ENCODE data around the gene LCE5A. TPM values are rescaled to one million over a fixed set of nuclear protein-coding genes. Genes with fewer than 3 reads are reported as not detected.

LCE5A gene
- total and polyA plus RNA-seq, 9 of the 15 experiments (the other 6 are each of a cell fraction or from before 2014, with no cell fraction given), result not detected

- WGBS (ENCODE audit: insufficient coverage, low coverage, missing lambda C conversion rate), result 0% methylated on average over 1 of the region's 1 CpG
- peak; percentile 42; the same call in 1 of the 2 replicates for TF ChIP-seq ZNF354B (CRISPR knock-in tag; IDR thresholded peaks at IDR 0.05)
- no peak for TF ChIP-seq CREB1 (IDR thresholded peaks at IDR 0.05)
- TF ChIP-seq CREB1 (CRISPR knock-in tag; IDR thresholded peaks at IDR 0.05), result no peak
- peak; percentile 97 for TF ChIP-seq ZNF507 (tag; conservative IDR thresholded peaks at IDR 0.05)
- TF ChIP-seq CHD1 (IDR thresholded peaks at IDR 0.05; ENCODE audit: low read length), result no peak
- no peak for TF ChIP-seq PRMT5 (CRISPR knock-in tag; IDR thresholded peaks at IDR 0.05)
- no peak for TF ChIP-seq HCFC1 (IDR thresholded peaks at IDR 0.05; ENCODE audit: low read depth, low read length)
- no peak overlapping the region for H2AFZ ChIP-seq (ENCODE audit: low read depth, low read length)
- no peaks in the 10 kb centered on the region for H4K20me1 ChIP-seq (replicated peaks; ENCODE audit: control insufficient read depth, insufficient read depth, low read length)
- ATAC-seq (no peak), DNase-seq (ENCODE audit: extremely low read depth in 1 of 4, low spot score in 3 of 4) (no peak), FAIRE-seq (no peak)
- no peaks in the 10 kb centered on the region for H3K9me1 ChIP-seq (ENCODE audit: control insufficient read depth, insufficient read depth, low read length)
- no peaks in the 10 kb centered on the region for H3K27me3 ChIP-seq (ENCODE audit: control insufficient read depth in 2 of 2, insufficient read depth in 2 of 2, low read length in 2 of 2)
- H3K9ac ChIP-seq (ENCODE audit: insufficient read depth in 1 of 2, low read depth in 2 of 2, low read length in 2 of 2), result no peak overlapping the region
- H3K27ac ChIP-seq (ENCODE audit: extremely low read depth, low read depth, low read length), result no peak overlapping the region
- H3K9me3 ChIP-seq (replicated peaks; ENCODE audit: control insufficient read depth, insufficient read depth, low read depth, low read length), result no peaks in the 10 kb centered on the region
- POLR2A ChIA-PET, result no interaction called here
- no TSS peak for BruUV-seq (replicated peaks)
- intact Hi-C loops (cut with micrococcal nuclease) (no loop called here), in situ Hi-C loops (cut with MboI) (no loop called here)
- no peaks in the 10 kb centered on the region for H3K36me3 ChIP-seq (ENCODE audit: control insufficient read depth, insufficient read depth, low read length)
- no peaks in the 10 kb centered on the region for H3K4me1 ChIP-seq (replicated peaks in 1 of 2; ENCODE audit: control insufficient read depth in 2 of 2, insufficient read depth in 2 of 2, low read length in 2 of 2)
- no peak overlapping the region for H3K4me3 ChIP-seq
- H3K4me2 ChIP-seq (ENCODE audit: insufficient read depth, low read length), result no peak overlapping the region
- CTCF ChIA-PET (ENCODE audit: low intra/inter-chr PET ratio), result no interaction called here
- H3K79me2 ChIP-seq (ENCODE audit: control insufficient read depth, insufficient read depth, low read length), result no peaks in the 10 kb centered on the region
Measured at GRCh38 chr1:152466217-152466616, 44.4 kb upstream of the LCE5A start.

DNA sequence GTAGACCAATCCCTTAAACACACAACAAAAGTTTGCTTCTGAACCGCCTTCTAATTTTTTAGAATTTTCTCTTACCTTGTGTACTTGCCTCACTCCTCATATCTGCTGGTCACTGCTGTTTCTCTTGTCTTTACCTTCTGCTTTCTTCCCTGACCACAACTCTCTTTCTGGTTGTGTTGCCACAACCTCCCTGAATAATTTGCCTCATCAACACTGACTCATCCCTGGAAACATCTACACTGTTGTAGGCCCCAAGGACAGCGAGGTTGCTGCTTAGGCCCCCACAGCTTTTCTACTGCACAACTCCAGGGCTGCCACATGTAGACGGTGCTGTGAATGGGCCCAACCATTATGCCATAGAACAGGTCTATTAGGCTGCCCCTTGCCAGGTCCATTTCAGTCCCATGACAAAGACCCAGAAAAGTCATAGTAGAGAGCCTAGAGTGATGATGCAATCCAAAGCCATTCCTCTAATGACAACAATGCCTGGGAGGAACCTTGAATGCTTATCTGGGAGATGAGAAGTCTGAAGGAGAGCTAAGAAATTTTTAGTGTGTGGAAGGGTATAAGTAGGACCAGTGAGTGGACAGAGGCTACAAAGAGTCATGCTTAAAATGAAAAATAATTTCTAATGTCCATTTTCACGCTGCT is 36.6 kb upstream of the LCE5A start:
- no peaks in the 10 kb centered on the region for H3K9me3 ChIP-seq (replicated peaks; ENCODE audit: control insufficient read depth, insufficient read depth, low read depth, low read length)
- no peaks in the 10 kb centered on the region for H3K4me1 ChIP-seq (replicated peaks in 1 of 2; ENCODE audit: control insufficient read depth in 2 of 2, insufficient read depth in 2 of 2, low read length in 2 of 2)
- ChIA-PET POLR2A (interaction anchor here (0.6 kb wide), 2 partner anchors 11 to 315 kb away, joined by 3 read pairs; partner anchors contain the start of gene RPTN), CTCF (ENCODE audit: low intra/inter-chr PET ratio) (no interaction called here)
- no peak overlapping the region for H3K9ac ChIP-seq (ENCODE audit: insufficient read depth in 1 of 2, low read depth in 2 of 2, low read length in 2 of 2)
- H3K36me3 ChIP-seq (ENCODE audit: control insufficient read depth, insufficient read depth, low read length), result no peaks in the 10 kb centered on the region
- H4K20me1 ChIP-seq (replicated peaks; ENCODE audit: control insufficient read depth, insufficient read depth, low read length), result no peaks in the 10 kb centered on the region
- H3K4me2 ChIP-seq (ENCODE audit: insufficient read depth, low read length), result no peak overlapping the region
- H3K79me2 ChIP-seq (ENCODE audit: control insufficient read depth, insufficient read depth, low read length), result no peaks in the 10 kb centered on the region
- H3K27me3 ChIP-seq (ENCODE audit: control insufficient read depth in 2 of 2, insufficient read depth in 2 of 2, low read length in 2 of 2), result no peaks in the 10 kb centered on the region
- WGBS (ENCODE audit: insufficient coverage, low coverage, missing lambda C conversion rate), result 2% methylated on average over 4 of the region's 4 CpGs
- ATAC-seq (no peak), DNase-seq (ENCODE audit: extremely low read depth in 1 of 4, low spot score in 3 of 4) (no peak), FAIRE-seq (no peak)
- H2AFZ ChIP-seq (ENCODE audit: low read depth, low read length), result no peak overlapping the region
- intact Hi-C loops (cut with micrococcal nuclease) (no loop called here), in situ Hi-C loops (cut with MboI) (no loop called here)
- BruUV-seq (replicated peaks), result no TSS peak
- no peak overlapping the region for H3K4me3 ChIP-seq
- H3K9me1 ChIP-seq (ENCODE audit: control insufficient read depth, insufficient read depth, low read length), result no peaks in the 10 kb centered on the region
- no peak overlapping the region for H3K27ac ChIP-seq (ENCODE audit: extremely low read depth, low read depth, low read length)
- TF ChIP-seq ZNF347 (CRISPR knock-in tag; IDR thresholded peaks at IDR 0.05; ENCODE audit: low read depth) (no peak), ZNF589 (CRISPR knock-in tag; IDR thresholded peaks at IDR 0.05; ENCODE audit: low read depth) (no peak), BCL6 (CRISPR knock-in tag; IDR thresholded peaks at IDR 0.05) (no peak), SRSF3 (IDR thresholded peaks at IDR 0.05; ENCODE audit: insufficient read depth, low read length) (no peak), SOX6 (IDR thresholded peaks at IDR 0.05) (peak; percentile 26; the same call in 1 of the 2 replicates), MAFK (IDR thresholded peaks at IDR 0.05; ENCODE audit: low read length) (no peak), SAP30 (IDR thresholded peaks at IDR 0.05; ENCODE audit: borderline replicate concordance, insufficient read depth, low read depth, low read length, poor library complexity, severe bottlenecking) (no peak), RBM25 (IDR thresholded peaks at IDR 0.05; ENCODE audit: low read depth, low read length, severe bottlenecking) (no peak), ZNF584 (CRISPR knock-in tag; IDR thresholded peaks at IDR 0.05; ENCODE audit: low read depth) (0 out of 2 replicates have a peak, but pooled peaks have one; percentile 52)
- TF ChIP-seq, protein P1, sequence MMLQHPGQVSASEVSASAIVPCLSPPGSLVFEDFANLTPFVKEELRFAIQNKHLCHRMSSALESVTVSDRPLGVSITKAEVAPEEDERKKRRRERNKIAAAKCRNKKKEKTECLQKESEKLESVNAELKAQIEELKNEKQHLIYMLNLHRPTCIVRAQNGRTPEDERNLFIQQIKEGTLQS (IDR thresholded peaks at IDR 0.05), result peak; percentile 85
- TF ChIP-seq, protein P1 (CRISPR knock-in tag; conservative IDR thresholded peaks at IDR 0.05), result no peak
